H1 (cell line): ENCODE results near the gene MRPL3. TPM values are rescaled to one million over a fixed set of nuclear protein-coding genes. Genes with fewer than 3 reads are reported as not detected.

Experiments used
- CTCF ChIA-PET: fragments of 300-600 bp; sonication (Branson Sonifier 250); formaldehyde crosslinking; loops from one replicate; lab custom pipeline; 2021; ENCODE audit not compliant: partially characterized antibody; lab: Charles Lee
- POLR2A ChIA-PET: fragments of 300-600 bp; sonication (Branson Sonifier 250); formaldehyde crosslinking; loops from one replicate; lab custom pipeline; 2021; ENCODE audit warnings: inconsistent platforms; ENCODE audit not compliant: partially characterized antibody; lab: Charles Lee
- DNase-seq, 2 experiments: peaks; one replicate each; pipeline versions ENCODE4 v3.0.0 to v3.0.0-alpha.2; 2010 to 2022; ENCODE audit warnings: low spot score in 2 of 2, low read depth in 1 of 2, mixed read lengths in 1 of 2
- FAIRE-seq: peaks from 2 replicates; lab custom pipeline; 2011; peaks lifted over from hg19 to GRCh38; lab: Jason Lieb, UNC
- H2AFZ ChIP-seq: 2 replicates; pipeline ENCODE4 v1.8.1; 2012; ENCODE audit warnings: low read length, inconsistent platforms
- H2AK5ac ChIP-seq: 2 replicates; pipeline ENCODE4 v1.6.1; 2013; ENCODE audit warnings: low read depth, low read length
- H2BK120ac ChIP-seq: replicated peaks from 2 replicates; pipeline ENCODE3; 2013; ENCODE audit warnings: low read depth, low read length, inconsistent platforms
- H2BK12ac ChIP-seq: 2 replicates; pipeline ENCODE4 v1.6.1; 2013; ENCODE audit warnings: low read depth, low read length
- H2BK15ac ChIP-seq: 2 replicates; pipeline ENCODE4 v1.6.1; 2013; ENCODE audit warnings: low read length
- H2BK20ac ChIP-seq: 2 replicates; pipeline ENCODE4 v1.6.1; 2013; ENCODE audit warnings: low read length
- H2BK5ac ChIP-seq: 2 replicates; pipeline ENCODE4 v1.6.1; 2013; ENCODE audit warnings: low read depth, low read length
- H3K14ac ChIP-seq: 2 replicates; pipeline ENCODE4 v1.6.1; 2013; ENCODE audit warnings: inconsistent platforms; ENCODE audit not compliant: insufficient read length
- H3K18ac ChIP-seq: 2 replicates; pipeline ENCODE4 v1.6.1; 2013; ENCODE audit warnings: low read length; ENCODE audit errors: extremely low read depth
- H3K23ac ChIP-seq: 2 replicates; pipeline ENCODE4 v1.6.1; 2013; ENCODE audit warnings: inconsistent platforms; ENCODE audit not compliant: insufficient read length
- H3K23me2 ChIP-seq: 2 replicates; pipeline ENCODE4 v1.6.1; 2013; ENCODE audit warnings: low read depth, low read length
- H3K27ac ChIP-seq: 2 replicates; pipeline ENCODE4 v1.6.1; 2011; ENCODE audit warnings: low read depth, low read length, inconsistent platforms
- H3K27me3 ChIP-seq, 4 experiments: replicated peaks in 1 of 4; 1 replicate in 1 of 4; 2 replicates in 3 of 4; pipeline versions ENCODE4 v1.6.1 to v1.8.1; 2011 to 2013; ENCODE audit warnings: low read length in 3 of 4, mild to moderate bottlenecking in 3 of 4, inconsistent platforms in 2 of 4, mixed read lengths in 2 of 4, moderate library complexity in 1 of 4; ENCODE audit not compliant: control insufficient read depth in 3 of 4, insufficient read depth in 3 of 4; ENCODE audit errors: extremely low read depth in 1 of 4
- H3K36me3 ChIP-seq, 4 experiments: 2 replicates each; pipeline versions ENCODE4 v1.6.1 to v1.8.1; 2011 to 2013; ENCODE audit warnings: mild to moderate bottlenecking in 4 of 4, low read length in 3 of 4, moderate library complexity in 2 of 4, control low read depth in 1 of 4, inconsistent platforms in 1 of 4; ENCODE audit not compliant: insufficient read depth in 4 of 4, control insufficient read depth in 2 of 4
- H3K4ac ChIP-seq: replicated peaks from 2 replicates; pipeline ENCODE3; 2013; ENCODE audit warnings: low read length, low read depth, mixed read lengths, inconsistent platforms; ENCODE audit not compliant: insufficient read length
- H3K4me1 ChIP-seq, 4 experiments: replicated peaks in 1 of 4; 1 replicate in 1 of 4; 2 replicates in 3 of 4; pipeline versions ENCODE4 v1.6.1 to v1.8.1; 2011 to 2013; ENCODE audit warnings: low read length in 3 of 4, inconsistent platforms in 2 of 4, mixed read lengths in 1 of 4; ENCODE audit not compliant: insufficient read depth in 4 of 4, control insufficient read depth in 3 of 4
- H3K4me2 ChIP-seq, 2 experiments: 2 replicates each; pipeline versions ENCODE4 v1.6.1 to v1.8.1; 2011 to 2013; ENCODE audit warnings: low read depth in 2 of 2, low read length in 2 of 2, control low read depth in 1 of 2, inconsistent platforms in 1 of 2, mild to moderate bottlenecking in 1 of 2; ENCODE audit not compliant: insufficient read depth in 1 of 2
- H3K4me3 ChIP-seq, 4 experiments: fragments of 200-600, 300-600 bp in 1 of 4; sonication (generic), shearing (Covaris generic), sonication (Bioruptor Twin) in 1 of 4; 2 replicates each; pipeline versions ENCODE4 v1.5.1 to v1.8.1; 2011 to 2016; ENCODE audit warnings: low read length in 4 of 4, low read depth in 3 of 4, control low read depth in 2 of 4, inconsistent platforms in 2 of 4, mild to moderate bottlenecking in 2 of 4, mixed read lengths in 1 of 4, moderate library complexity in 1 of 4; ENCODE audit not compliant: insufficient read depth in 2 of 4; ENCODE audit errors: extremely low read depth in 1 of 4
- H3K56ac ChIP-seq: replicated peaks from 2 replicates; pipeline ENCODE3; 2013; ENCODE audit warnings: low read depth, mild to moderate bottlenecking, mixed read lengths, low read length, inconsistent platforms; ENCODE audit not compliant: insufficient read length
- H3K79me1 ChIP-seq: 2 replicates; pipeline ENCODE4 v1.6.1; 2013; ENCODE audit warnings: low read depth, low read length, control low read depth
- H3K79me2 ChIP-seq, 2 experiments: 2 replicates each; pipeline versions ENCODE4 v1.6.1 to v1.8.1; 2012 to 2013; ENCODE audit warnings: low read length in 2 of 2, mild to moderate bottlenecking in 2 of 2, inconsistent platforms in 1 of 2; ENCODE audit not compliant: insufficient read depth in 2 of 2, control insufficient read depth in 1 of 2
- H3K9ac ChIP-seq, 4 experiments: replicated peaks in 1 of 4; 1 replicate in 1 of 4; 2 replicates in 3 of 4; pipeline versions ENCODE4 v1.6.1 to v1.8.1; 2011 to 2013; ENCODE audit warnings: low read depth in 3 of 4, low read length in 3 of 4, control low read depth in 2 of 4, mild to moderate bottlenecking in 2 of 4, moderate library complexity in 2 of 4, inconsistent platforms in 1 of 4; ENCODE audit errors: extremely low read depth in 1 of 4
- H3K9me3 ChIP-seq, 2 experiments: 2 replicates each; pipeline versions ENCODE4 v1.6.1 to v1.8.1; 2012 to 2013; ENCODE audit warnings: mild to moderate bottlenecking in 2 of 2, moderate library complexity in 2 of 2, control low read depth in 1 of 2, inconsistent platforms in 1 of 2, low read depth in 1 of 2, low read length in 1 of 2, mixed read lengths in 1 of 2; ENCODE audit not compliant: insufficient read depth in 2 of 2
- H4K20me1 ChIP-seq, 2 experiments: replicated peaks in 1 of 2; 2 replicates each; pipeline versions ENCODE3 to v1.8.1; 2011 to 2013; ENCODE audit warnings: inconsistent platforms in 2 of 2, low read length in 2 of 2, mild to moderate bottlenecking in 1 of 2; ENCODE audit not compliant: insufficient read depth in 2 of 2, control insufficient read depth in 1 of 2
- H4K5ac ChIP-seq: 2 replicates; pipeline ENCODE4 v1.6.1; 2013; ENCODE audit warnings: low read length, low read depth, mixed read lengths, inconsistent platforms; ENCODE audit not compliant: insufficient read length
- H4K8ac ChIP-seq: 2 replicates; pipeline ENCODE4 v1.8.0; 2013; ENCODE audit warnings: mild to moderate bottlenecking, moderate library complexity, low read length, inconsistent platforms; ENCODE audit not compliant: insufficient read depth; ENCODE audit errors: extremely low read depth
- H4K91ac ChIP-seq: replicated peaks from 2 replicates; pipeline ENCODE3; 2013; ENCODE audit warnings: low read length, mixed read lengths, inconsistent platforms; ENCODE audit not compliant: insufficient read length
- CREB1 ChIP-seq: IDR thresholded peaks from 2 replicates; pipeline ENCODE4 v1.6.1; 2012; ENCODE audit warnings: inconsistent platforms
- CTBP2 ChIP-seq: IDR thresholded peaks from 2 replicates; pipeline ENCODE4 v1.7.0; 2011; ENCODE audit warnings: borderline replicate concordance, mild to moderate bottlenecking, moderate library complexity, mixed read lengths, low read length; ENCODE audit not compliant: insufficient read depth, insufficient read length
- JUN ChIP-seq: IDR thresholded peaks from 2 replicates; pipeline ENCODE4 v1.6.1; 2011; ENCODE audit warnings: low read depth, mild to moderate bottlenecking, improper control_type of control experiment, low read length
- POLR2A ChIP-seq, 2 experiments: IDR thresholded peaks; 1 replicate in 1 of 2; 2 replicates in 1 of 2; pipeline ENCODE4 v1.6.1; 2011; ENCODE audit warnings: low read depth in 2 of 2, low read length in 2 of 2, mild to moderate bottlenecking in 2 of 2; ENCODE audit errors: control extremely low read depth in 1 of 2
- TEAD4 ChIP-seq: IDR thresholded peaks from 2 replicates; pipeline ENCODE4 v1.6.1; 2012; ENCODE audit warnings: low read depth, low read length, inconsistent platforms, mixed read lengths
- WGBS, 2 experiments: shearing (Covaris generic) in 1 of 2; methylation state at CpG; one replicate each; pipeline versions ENCODE4 v1.1.6 to v1.1.7; 2013 to 2015; ENCODE audit warnings: low lambda C conversion rate in 2 of 2, mixed read lengths in 2 of 2, inconsistent platforms in 1 of 2, low coverage in 1 of 2, missing lambda C conversion rate in 1 of 2; ENCODE audit not compliant: insufficient replicate concordance in 2 of 2, insufficient coverage in 1 of 2, insufficient read length in 1 of 2; ENCODE audit errors: extremely low coverage in 1 of 2, missing lambda C conversion rate in 1 of 2; 5-methylcytosine and 5-hydroxymethylcytosine counted together
- polyA plus RNA-seq, 7 experiments: library from polyadenylated mRNA; depleted of rRNA in 3 of 7; stranded (reverse) in 5 of 7; unstranded in 2 of 7; fragments of >200 nt in 5 of 7; fragments of 200-250 nt in 2 of 7; gene quantifications; 1 replicate in 5 of 7; 2 replicates in 1 of 7; 4 replicates in 1 of 7; pipeline versions ENCODE4 v1.2.1 to v1.2.3, GENCODE V29; 2011 to 2013; ENCODE audit warnings: missing spikeins in 2 of 7, mixed read lengths in 2 of 7
- total RNA-seq: library from RNA; stranded (reverse); fragmentation: NEBNext Ultra II Directional; extraction: Animal tissue kit (Norgen Biotek cat#: 25700); gene quantifications from 2 replicates; pipeline ENCODE4 v1.2.1, GENCODE V29; 2021

Gene MRPL3
- total and polyA plus RNA-seq, 2 of the 8 experiments (the other 6 are each of a cell fraction or from before 2014, with no cell fraction given) = 164 to 175 TPM

GRCh38 chr3:131477813-131478212 lies 25.0 kb downstream of the MRPL3 start:
- no peaks in the 10 kb centered on the region for H3K9me3 ChIP-seq
- no peak overlapping the region for H3K4ac ChIP-seq
- H2BK12ac ChIP-seq = no peak overlapping the region
- no peak overlapping the region for H2BK120ac ChIP-seq
- H3K4me1 ChIP-seq = no peaks in the 10 kb centered on the region
- no peak overlapping the region for H2AFZ ChIP-seq
- no peak overlapping the region for H2BK15ac ChIP-seq
- no peak overlapping the region for H2AK5ac ChIP-seq
- WGBS, 2 experiments = 95% methylated on average over 3 of the region's 3 CpGs; no CpG with 5 or more reads in 1 of the 2 experiments
- H3K36me3 ChIP-seq = peaks cover 0 to 29% (median 5%) of the 10 kb centered on the region in 4 experiments; a peak in 4 of 8 replicates
- no peaks in the 10 kb centered on the region for H3K27me3 ChIP-seq
- FAIRE-seq = no peak
- H4K20me1 ChIP-seq = peaks cover 4% of the 10 kb centered on the region in 2 experiments
- POLR2A ChIA-PET = interaction anchor here (0.8 kb wide), 1 partner anchor 297 kb away, joined by 3 read pairs; no protein-coding TSS in a partner anchor
- H2BK5ac ChIP-seq = no peak overlapping the region
- no peak overlapping the region for H3K4me2 ChIP-seq
- no peak overlapping the region for H3K56ac ChIP-seq
- no peak overlapping the region for H3K9ac ChIP-seq
- H3K4me3 ChIP-seq = no peak overlapping the region
- no peak overlapping the region for H3K18ac ChIP-seq
- no peak overlapping the region for H3K27ac ChIP-seq
- TF ChIP-seq CREB1 = no peak
- no peak for TF ChIP-seq POLR2A (IDR thresholded peaks at IDR 0.05; ENCODE audit: control extremely low read depth in 1 of 2, low read depth in 2 of 2, low read length in 2 of 2)
- TF ChIP-seq JUN = no peak
- no peak for TF ChIP-seq CTBP2
- TF ChIP-seq TEAD4 = no peak
- TF ChIP-seq, all 59 proteins: peak for 0
- Histone ChIP-seq H3K79me2 (peaks cover 0 to 52% of the 10 kb centered on the region in 2 experiments; a peak in 2 of 4 replicates), H3K14ac (no peak overlapping the region), H3K79me1 (peaks cover 2% of the 10 kb centered on the region; the same call in 1 of the 2 replicates), H3K23me2 (no peaks in the 10 kb centered on the region), H4K91ac (no peak overlapping the region), H3K23ac (no peak overlapping the region), H2BK20ac (no peak overlapping the region), H4K5ac (no peak overlapping the region), H4K8ac (no peak overlapping the region)
- CTCF ChIA-PET = no interaction called here
- no peak for DNase-seq
